NCI-H82 treated with DMSO at 0.1 percent for 48 hours (cell line): ENCODE results near the gene R3HCC1L.
A peak's percentile ranks its signal among the peaks of the same experiment; 100 is the strongest.

Experiments used
- DNase-seq: peaks from one replicate; lab custom pipeline; 2025; ENCODE audit not compliant: unreplicated experiment; lab: John Stamatoyannopoulos, UW

R3HCC1L gene

GRCh38 chr10:98257961-98258360, 123.5 kb downstream of the R3HCC1L start:
- DNase-seq: no peak

- no peak for DNase-seq
Measured at GRCh38 chr10:98258683-98259454, 124.4 kb downstream of the R3HCC1L start.

GRCh38 chr10:98259606-98260315, 125.3 kb downstream of the R3HCC1L start:
- DNase-seq: no peak

GRCh38 chr10:98260350-98260749, 125.9 kb downstream of the R3HCC1L start:
- DNase-seq: no peak

GRCh38 chr10:98260752-98261151, 126.3 kb downstream of the R3HCC1L start:
- DNase-seq: no peak

- DNase-seq: no peak
Measured at GRCh38 chr10:98261436-98262277, 127.2 kb downstream of the R3HCC1L start.

- DNase-seq: peak; percentile 3
Measured at GRCh38 chr10:98262571-98262970, 128.1 kb downstream of the R3HCC1L start.

- DNase-seq: no peak
Measured at GRCh38 chr10:98263088-98263487, 128.6 kb downstream of the R3HCC1L start.

- no peak for DNase-seq
Measured at GRCh38 chr10:98264378-98265065, 130.1 kb downstream of the R3HCC1L start.

GRCh38 chr10:98265403-98266378, 131.2 kb downstream of the R3HCC1L start:
- no peak for DNase-seq

GRCh38 chr10:98266647-98267046, 132.2 kb downstream of the R3HCC1L start:
- no peak for DNase-seq

- no peak for DNase-seq
Measured at GRCh38 chr10:98267069-98267893, 132.8 kb downstream of the R3HCC1L start.

- peak; percentile 15 for DNase-seq
Measured at GRCh38 chr10:98267894-98268693, 133.6 kb downstream of the R3HCC1L start, which contains the start of gene LOXL4. Gene LOXL4 (minus strand): TSS chr10:98268194. CDS start chr10:98263019, 5,175 bp downstream.

GRCh38 chr10:98268694-98269431, 134.4 kb downstream of the R3HCC1L start:
- no peak for DNase-seq

GRCh38 chr10:98269435-98269912, 135.0 kb downstream of the R3HCC1L start:
- DNase-seq: no peak

- DNase-seq: no peak
Measured at GRCh38 chr10:98270073-98270740, 135.8 kb downstream of the R3HCC1L start.

GRCh38 chr10:98270786-98271185, 136.3 kb downstream of the R3HCC1L start:
- DNase-seq: no peak
